Measurements from ENCODE around the gene CDKN2C.
"Not testable (repeated sequence)": the region's sequence is repeated elsewhere in the genome, so short reads cannot be mapped to it uniquely, and the experiment has no call there.

Gene CDKN2C

DNA sequence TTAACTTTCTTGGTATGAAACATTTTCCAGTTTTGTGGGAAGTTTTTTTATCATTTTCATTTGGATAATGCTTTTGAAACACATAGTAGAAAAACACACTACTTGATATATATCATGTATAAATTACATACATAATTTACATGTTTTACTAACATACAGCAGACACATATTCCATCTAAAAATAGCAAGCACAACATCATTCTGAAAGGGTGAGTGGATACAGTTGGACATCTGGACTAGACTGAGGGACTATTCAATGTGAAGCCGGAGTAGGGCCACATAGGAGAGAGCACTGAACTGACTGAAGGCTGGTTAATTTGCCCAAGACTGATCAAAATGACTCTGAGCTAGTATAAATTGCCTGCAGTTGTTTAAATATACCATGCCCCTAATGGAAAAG, 11.7 kb downstream of the CDKN2C start:
- no peak for DNase-seq

DNA sequence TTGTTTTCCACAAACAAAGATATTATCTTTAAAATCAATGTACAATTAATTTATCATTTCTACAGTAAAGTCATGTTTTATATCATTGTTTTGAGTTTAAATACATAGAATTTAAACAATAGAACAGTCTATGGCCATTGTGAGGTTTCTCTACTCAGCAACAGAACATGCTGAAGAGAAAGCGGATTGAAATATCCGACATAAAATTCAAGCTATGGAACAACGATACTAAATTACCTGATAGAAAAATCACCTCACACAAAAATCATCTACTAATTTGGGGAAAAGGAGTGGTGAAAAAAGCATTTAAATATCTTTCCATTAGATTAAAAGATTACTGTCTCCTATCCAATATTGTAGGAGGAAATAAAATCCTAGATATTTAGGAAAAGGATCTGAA, 12.6 kb downstream of the CDKN2C start:
- no peak for DNase-seq

GRCh38 chr1:50983219-50983802, 13.3 kb downstream of the CDKN2C start:
- DNase-seq: no peak

GRCh38 chr1:50985094-50985493, 15.0 kb downstream of the CDKN2C start:
- no peak for DNase-seq

DNA sequence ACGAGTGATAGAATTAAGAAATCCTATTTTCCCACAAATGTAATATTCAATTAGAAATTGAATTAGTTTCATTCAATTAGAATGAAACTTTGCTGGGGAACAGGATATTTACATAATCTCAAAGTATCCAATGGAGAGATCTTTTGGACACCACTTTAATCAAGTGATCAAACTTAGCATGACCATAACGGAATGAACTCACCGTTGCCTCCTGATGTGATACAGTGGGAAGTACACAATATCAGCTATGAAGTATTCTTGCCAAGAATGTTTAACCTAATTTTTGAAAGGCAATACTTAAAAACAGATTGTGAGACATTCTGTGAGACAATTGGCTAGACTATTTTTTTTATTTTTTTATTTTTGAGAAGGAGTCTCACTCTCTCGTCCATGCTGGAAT, 16.6 kb downstream of the CDKN2C start:
- DNase-seq: no peak

DNA sequence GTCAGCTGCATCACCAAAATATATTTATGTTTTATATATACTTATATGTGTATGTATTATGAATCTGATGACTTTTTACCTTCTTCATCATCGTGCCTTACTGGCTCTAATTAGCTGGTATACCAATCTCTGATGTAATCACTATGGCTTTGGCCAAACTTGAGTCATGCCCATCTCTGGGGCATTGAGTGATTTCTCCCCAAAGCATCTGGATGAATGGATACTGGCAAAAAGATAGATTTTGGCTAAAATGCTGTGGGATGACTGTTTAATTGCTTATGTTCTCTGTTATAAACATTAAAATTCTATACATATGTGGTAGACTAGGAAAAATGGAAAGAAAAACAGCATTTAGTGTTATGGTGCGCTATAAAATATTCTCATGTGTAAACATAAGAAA, 19.6 kb downstream of the CDKN2C start:
- no peak for DNase-seq

GRCh38 chr1:50992532-50993318, 22.7 kb downstream of the CDKN2C start:
- no peak for DNase-seq

DNA sequence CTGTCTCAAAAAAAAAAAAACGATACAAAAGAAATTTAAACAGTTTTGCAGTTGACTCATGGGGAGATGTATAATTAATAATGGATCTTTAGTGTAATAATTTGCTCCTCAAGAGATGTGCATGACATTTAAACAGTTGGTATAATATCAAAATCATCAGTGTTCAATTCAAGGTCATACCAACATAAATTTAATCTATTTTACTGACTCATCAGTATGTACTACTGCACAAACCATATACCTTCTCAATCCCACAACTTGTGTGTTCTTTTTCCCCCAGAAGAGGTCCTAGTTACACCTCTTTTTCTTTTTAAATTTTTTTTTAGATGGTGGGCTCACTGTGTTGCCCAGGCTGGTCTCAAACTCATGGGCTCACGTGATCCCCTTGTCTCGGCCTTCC, 23.6 kb downstream of the CDKN2C start:
- no peak for DNase-seq

- DNase-seq: no peak
Observed at GRCh38 chr1:50994997-50995396, 25.0 kb downstream of the CDKN2C start.

DNA sequence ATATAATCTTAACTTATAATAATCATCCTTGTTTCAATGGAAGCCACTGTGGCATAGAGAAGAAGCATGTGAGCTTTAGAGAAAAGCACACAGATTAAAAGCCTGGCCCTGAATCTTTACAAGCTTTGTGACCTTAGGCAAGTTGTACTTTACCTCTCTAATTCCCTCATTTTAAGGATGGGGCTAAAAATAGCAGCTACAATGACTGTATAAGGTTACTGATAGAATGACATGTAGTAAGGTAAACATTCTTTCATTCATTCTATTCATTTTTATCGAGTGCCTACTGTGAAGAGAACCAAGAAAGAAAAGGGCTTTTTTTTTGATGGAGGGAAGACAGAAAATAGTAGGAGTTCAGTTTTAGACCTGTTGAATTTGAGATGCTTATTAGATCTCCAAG, 25.6 kb downstream of the CDKN2C start:
- DNase-seq: no peak

DNA sequence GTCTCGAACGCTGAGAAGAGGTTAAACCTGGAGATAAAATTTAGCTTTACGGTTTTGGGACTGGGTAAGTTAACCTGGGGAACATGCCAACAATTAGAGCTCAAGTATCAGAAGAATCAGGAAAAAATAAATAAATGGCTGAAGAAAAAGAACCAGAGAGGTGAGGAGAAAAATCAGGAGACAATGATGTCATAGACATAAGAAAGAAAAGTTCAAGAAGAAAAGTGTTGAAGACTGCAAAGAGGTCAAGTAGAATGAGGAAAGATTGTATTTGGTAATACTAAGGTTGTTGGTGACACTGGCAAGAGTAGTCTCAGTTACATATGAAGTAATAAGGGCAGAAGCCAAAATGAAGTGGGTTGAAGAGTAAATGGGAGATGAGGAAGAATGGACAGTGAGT, 26.0 kb downstream of the CDKN2C start:
- no peak for DNase-seq

GRCh38 chr1:50999375-50999774, 29.3 kb downstream of the CDKN2C start:
- DNase-seq: not testable (repeated sequence)

DNA sequence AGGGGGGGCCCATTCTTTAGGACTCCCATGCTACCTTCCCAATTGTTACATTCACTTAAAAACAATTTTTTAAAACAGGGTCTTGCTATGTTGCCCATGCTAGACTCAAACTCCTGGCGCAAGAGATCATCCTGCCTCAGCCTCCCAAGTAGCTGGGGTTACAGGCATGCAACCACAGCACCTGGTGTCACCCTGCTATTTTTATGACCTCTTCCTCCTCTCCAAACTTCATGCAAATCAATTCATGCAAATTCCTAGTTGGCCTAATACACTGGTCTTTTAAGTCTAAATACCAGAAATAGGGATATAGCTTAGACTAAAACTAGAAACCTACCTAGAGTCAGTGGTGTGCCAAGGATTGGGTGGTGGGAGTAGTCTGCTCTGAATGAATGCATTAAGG, 30.1 kb downstream of the CDKN2C start:
- DNase-seq: no peak

- no peak for DNase-seq
Observed at GRCh38 chr1:51000651-51001050, 30.6 kb downstream of the CDKN2C start.

GRCh38 chr1:51002516-51002915, 32.5 kb downstream of the CDKN2C start:
- peak; percentile 56 for DNase-seq

DNA sequence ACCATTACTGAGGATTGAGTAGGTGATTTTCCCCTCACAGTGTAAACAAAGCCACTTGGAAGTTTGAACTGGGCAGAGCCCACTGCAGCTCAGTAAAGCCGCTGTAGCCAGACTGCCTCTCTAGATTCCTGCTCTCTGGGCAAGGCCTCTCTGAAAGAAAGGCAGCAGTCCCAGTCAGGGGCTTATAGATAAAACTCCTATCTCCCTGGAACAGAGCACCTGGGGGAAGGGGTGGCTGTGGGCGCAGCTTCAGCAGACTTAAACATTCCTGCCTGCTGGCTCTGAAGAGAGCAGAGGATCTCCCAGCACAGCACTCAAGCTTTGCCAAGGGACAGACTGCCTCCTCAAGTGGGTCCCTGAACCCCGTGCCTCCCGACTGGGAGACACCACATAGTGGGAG, 35.5 kb downstream of the CDKN2C start:
- DNase-seq: not testable (repeated sequence)

GRCh38 chr1:51009381-51009780, 39.3 kb downstream of the CDKN2C start:
- no peak for DNase-seq

DNA sequence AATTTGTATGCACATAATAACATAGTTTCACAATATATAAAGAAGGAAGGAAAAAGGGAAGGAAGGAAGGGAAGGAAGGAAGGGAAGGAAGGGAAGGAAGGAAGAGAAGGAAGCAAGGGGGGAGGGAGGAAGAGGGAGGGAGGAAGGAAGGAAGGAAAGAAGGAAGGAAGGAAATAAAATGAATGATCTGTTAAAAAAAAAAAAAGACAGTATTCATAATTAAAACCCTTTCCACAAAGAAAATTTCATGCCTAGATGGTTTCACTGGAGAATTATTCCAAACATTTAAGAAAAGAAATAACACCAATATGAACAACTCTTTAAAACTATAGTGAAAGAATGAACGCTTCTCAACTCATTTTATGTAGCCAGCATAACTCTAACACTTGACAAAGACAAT, 44.8 kb downstream of the CDKN2C start:
- DNase-seq: no peak

DNA sequence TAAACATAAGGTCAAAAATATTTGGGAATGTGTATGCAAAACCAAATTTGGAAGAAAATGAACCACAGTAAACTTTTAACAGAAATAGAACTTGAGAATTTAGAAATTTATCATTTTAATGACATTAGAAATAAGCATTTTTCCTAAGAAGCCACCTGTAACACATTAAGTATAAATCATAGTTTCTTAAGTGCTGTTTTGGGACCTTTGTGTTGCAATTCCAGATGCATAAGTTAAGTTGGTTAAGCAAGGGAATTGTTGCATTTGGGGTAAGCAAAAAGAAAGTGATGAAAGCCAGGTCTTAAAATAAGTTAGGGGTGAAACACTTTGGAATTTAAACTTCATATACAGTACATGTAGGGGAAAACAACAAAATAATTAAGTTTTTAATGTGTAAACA, 49.8 kb downstream of the CDKN2C start:
- no peak for DNase-seq
